HG02981 (cell line): Measurements from ENCODE around the gene PGM1.
"Not testable (repeated sequence)": the region's sequence is repeated elsewhere in the genome, so short reads cannot be mapped to it uniquely, and the experiment has no call there.

Source experiments
- ATAC-seq: cut with Tn5 transposase; IDR thresholded peaks from one replicate; pipeline ENCODE4 v1.9.1; 2021; ENCODE audit warnings: mild to moderate bottlenecking, moderate library complexity; ENCODE audit not compliant: unreplicated experiment

Gene PGM1

DNA sequence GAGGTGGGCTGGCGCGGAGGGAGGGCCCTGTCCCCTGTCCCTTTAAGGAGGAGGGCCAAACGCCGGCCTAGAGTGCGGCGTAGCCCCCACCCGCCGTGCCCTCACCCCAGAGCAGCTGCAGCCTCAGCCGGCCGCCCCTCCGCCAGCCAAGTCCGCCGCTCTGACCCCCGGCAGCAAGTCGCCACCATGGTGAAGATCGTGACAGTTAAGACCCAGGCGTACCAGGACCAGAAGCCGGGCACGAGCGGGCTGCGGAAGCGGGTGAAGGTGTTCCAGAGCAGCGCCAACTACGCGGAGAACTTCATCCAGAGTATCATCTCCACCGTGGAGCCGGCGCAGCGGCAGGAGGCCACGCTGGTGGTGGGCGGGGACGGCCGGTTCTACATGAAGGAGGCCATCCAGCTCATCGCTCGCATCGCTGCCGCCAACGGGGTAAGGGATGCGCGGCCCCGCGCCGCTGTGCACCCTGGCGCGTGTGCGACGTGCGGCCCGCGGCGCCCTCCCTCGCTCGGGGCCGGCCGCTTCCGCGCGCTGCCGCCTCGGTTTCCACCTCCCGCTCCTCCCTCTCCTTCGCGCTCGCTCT is at the start of gene PGM1:
PGM1 (plus strand) TSS at position 109 of the 583 bp plus-strand sequence; CDS start at position 187, 78 bp downstream.
- peak; percentile 80 for ATAC-seq

DNA sequence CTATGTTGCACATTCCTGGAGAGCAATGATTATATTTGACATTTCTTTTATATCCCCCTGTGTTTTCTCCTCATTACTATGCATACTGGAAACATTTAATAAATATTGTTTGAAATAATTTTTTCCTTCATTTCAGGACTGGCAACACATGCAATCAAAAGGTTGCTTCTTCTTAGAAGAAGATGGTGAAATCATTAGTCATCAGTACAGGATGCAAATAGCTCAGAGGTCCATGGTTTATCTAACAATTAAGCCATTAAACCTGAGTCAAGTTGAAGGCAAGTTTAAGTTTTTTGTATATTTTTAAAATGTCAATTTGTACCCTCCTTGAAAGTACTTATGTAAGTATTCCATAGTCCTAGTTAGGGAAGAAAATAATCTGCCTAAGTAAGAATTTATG is 47.4 kb upstream of the PGM1 start:
- no peak for ATAC-seq

DNA sequence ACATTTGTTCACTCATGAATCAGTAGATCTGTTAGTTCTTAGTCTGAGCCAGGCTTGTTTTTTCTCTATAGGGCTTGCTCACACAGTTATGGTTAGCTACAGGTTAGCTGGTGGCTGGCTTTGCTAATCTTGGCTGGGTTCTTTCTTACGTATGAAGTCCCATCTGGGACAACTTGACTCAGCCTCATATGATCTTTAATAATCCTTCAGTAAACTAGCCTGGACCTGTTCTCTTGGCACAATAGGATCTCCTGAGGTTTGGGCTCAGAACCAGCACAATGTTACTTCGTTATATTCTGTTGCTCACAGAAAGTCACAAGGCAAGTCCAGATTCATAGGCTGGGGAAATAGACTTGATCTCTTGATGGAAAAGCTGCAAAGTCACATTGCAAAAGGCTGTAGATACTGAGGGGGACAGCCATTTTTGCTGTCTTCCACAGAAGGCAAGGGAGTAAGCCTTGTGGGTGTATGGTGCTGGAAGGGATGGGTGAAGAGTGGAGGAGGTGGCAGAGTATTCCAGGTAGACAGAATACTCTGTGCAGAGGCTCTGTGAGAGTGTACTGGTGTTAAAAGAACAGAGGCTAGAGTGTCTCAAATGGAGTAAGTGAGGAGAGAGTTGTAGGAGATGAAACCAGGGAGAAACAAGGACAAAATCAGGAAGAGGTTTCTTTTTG is 45.5 kb upstream of the PGM1 start:
- no peak for ATAC-seq

DNA sequence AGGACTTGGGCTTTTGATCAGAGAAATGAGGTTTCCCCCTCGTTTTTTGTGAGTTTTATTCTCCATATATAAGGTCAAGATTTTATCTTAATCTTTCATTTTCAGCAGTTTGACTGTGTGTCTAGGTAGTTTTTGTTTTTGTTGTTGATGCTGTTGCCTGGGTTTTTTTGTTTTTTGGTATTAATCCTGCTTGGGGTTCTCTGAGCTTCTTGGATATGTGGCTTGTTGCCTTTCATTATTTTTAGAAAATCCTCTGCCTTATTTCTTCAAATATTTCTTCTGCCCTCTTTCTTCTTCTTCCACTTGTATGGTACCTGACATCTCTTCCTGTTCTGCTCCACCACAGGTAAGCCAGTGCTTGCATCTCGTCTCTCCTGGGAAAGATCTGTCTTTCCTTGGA is 44.9 kb upstream of the PGM1 start:
- no peak for ATAC-seq

GRCh38 chr1:63548877-63549276 is 44.3 kb upstream of the PGM1 start:
- no peak for ATAC-seq

- ATAC-seq: no peak
Observed at GRCh38 chr1:63555480-63555879, 37.7 kb upstream of the PGM1 start.

DNA sequence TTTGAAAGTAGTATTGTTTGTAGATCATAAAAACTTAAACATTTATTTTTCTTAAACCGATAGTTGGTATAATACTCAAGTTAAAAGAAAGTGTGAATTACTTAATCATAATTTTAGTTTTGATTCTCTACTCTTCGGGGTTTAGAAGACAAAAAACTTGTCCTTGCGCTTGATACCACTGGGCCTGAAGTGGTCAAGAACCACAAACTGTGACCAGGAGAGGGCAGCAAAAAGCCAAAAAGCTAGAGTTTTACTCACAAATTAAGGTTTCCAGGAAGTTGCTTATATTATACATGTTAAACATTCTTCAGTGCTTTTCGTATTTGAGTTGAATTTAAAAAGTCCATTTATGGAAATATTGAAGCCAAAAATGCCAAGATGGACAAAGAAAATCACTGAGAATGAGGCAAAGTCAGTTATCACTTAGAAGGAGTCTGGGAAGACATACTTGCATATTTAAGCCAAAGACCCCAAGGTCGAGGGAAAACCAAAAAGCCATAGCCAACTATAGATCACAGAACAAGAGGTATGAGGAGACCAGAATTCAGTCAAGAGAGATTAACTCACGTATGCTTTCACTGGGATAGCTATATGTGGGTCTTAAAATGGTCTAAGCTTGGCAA is 35.7 kb upstream of the PGM1 start:
- no peak for ATAC-seq

DNA sequence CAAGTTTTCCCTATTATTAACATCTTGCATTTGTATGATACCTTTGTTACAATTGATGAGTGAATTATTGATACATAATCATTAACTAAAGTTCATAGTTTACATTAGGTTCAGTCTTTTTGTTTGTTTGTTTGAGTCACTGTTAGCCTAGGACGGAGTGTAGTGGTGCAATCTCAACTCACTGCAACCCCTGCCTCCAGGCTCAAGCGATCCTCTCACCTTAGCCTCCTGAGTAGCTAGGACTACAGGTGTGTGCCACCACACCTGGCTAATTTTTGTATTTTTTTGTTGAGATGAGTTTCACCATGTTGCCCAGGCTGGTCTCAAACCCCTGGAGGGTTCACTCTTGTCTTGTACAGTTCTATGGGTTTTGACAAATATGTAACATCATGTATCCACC is 33.9 kb upstream of the PGM1 start:
- ATAC-seq: no peak

DNA sequence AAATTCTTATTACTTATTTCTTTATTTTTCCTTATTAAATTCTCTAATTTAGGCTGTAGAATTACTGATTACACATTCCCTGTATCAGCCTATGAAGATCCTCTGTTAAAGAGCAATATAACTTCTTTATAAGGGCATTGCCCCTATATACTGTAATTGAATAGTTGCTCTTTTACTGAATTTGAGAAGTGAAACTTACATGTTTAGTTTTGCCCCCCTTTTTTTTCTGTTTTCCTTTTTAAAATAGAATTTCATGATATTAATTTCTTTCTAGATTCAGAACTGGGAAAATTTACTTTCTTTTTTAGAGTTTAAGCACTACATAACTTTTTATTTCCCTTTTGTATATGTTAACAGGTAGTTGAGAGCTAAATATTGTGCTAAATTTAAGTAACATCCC is 29.5 kb upstream of the PGM1 start:
- no peak for ATAC-seq

DNA sequence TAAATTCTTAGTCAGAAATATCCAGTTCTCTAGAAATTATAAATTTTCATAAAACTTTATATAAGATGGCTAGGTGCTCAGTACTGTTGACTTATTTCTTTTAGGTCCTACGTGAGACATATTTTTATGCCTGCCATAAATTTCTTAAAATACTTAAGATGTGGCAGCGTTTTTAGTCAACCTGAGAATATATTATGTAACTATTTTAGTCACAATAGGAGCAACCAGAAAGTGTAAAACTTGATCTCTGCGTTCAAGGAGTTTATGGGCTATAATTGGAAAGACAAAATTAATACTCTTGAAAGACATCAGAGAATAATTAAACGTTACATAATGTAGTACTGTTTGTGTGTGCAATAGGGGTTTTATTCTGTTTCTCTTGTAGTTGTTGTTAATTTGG is 24.1 kb upstream of the PGM1 start:
- no peak for ATAC-seq

GRCh38 chr1:63569640-63570316 is 23.4 kb upstream of the PGM1 start:
- ATAC-seq: no peak

DNA sequence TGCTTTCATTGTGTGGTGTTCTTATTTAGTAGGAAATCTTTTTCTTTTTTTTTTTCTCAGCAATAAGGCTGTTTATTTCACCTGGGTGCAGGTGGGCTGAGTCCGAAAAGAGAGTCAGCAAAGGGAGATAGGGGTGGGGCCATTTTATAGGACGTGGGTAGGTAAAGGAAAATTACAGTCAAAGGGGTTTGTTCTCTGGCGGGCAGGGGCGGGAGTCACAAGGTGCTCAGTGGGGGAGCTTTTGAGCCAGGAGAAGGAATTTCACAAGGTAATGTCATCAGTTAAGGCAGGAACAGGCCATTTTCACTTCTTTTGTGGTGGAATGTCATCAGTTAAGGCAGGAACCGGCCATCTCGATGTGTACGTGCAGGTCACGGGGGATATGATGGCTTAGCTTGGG is 20.5 kb upstream of the PGM1 start:
- not testable (repeated sequence) for ATAC-seq

- ATAC-seq: not testable (repeated sequence)
Observed at GRCh38 chr1:63574203-63574796, 18.9 kb upstream of the PGM1 start.

DNA sequence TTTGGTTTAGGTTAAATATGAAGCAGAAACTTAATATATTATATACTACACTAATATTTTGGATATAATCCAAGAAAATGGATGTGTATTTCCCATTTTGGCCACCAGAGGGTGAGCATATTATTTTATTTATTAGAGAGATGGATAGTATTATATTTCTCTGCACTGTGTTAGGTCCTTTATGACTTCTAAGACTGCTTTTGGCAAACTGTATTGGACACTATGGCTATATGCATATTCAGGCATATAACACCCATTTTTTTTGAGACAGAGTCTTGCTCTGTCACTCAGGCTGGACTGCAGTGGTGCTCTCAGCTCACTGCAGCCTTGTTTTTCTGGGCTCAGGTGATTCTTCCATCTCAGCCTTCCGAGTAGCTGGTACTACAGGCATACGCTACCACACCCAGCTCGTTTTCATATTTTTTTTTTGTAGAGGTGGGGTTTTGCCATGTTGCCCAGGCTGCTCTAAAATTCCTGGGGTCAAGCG is 17.8 kb upstream of the PGM1 start:
- no peak for ATAC-seq

DNA sequence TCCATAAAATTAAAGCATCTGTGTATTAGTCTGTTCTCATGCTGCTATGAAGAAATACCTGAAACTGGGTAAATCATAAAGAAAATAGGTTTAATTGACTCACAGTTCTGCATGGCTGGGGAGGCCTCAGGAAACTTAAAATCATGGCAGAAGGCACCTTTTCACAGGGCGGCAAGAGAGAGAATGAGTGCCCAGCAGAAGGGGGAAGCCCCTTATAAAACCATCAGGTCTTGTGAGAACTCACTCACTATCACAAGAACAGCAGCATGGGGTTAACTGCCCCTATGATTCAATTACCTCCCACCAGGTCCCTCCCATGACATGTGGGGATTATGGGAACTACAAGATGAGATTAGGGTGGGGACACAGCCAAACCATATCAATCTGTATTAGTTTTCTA is 6.9 kb upstream of the PGM1 start:
- not testable (repeated sequence) for ATAC-seq

DNA sequence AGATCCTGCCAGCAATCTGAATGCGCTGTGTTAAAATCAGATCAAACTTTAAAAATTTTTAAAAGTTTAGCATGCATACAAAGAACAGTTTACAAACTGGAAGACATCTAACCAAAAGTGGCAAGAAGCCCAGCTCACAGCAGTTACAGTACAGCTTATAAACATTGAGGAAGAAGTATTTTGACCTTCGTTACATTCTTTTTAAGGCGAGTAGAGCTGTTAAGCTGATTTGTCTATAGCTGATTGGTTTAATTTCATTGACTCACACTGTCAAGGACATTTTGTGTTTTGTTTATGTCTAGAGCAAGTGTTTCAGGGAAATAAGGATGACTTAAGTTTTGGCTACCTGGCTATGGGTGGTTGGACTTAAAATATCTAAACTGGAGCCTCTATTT is 3.0 kb upstream of the PGM1 start:
- ATAC-seq: no peak

DNA sequence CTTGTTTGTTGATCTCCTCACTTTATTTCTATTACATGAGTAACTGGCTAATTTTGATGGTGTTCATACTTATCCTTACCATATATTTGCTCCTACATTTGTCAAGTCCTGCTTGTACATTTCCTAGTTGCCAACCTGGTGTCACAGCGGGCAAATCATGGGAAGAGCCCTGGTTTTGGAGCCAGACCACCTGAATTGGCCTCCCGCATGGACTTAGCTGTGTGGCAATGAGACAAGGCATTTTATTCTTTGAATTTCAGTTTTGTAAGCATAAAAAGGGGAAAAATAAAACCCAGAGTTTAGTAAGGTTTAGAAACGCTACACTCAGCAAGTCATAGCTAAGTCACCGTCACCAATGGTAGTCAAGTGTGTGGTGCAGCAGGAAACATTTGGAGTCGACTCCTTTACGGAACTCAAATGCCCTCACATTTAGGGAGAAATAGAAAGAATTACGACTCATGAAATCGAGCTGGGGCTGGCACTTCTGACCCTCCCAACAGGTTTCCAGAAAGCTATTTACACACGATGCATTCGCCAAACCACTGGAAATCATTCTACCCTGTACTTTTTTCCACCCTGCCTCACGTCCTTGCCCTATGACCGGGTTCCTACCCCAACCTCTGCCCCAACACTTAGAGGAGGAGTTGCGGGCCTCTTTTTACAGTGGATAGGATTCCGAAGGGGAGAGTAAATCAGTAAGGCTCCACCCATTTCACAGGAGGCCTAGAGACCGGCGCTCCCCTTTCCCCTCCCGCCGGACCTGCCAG is 492 bp upstream of the PGM1 start:
- no peak for ATAC-seq

DNA sequence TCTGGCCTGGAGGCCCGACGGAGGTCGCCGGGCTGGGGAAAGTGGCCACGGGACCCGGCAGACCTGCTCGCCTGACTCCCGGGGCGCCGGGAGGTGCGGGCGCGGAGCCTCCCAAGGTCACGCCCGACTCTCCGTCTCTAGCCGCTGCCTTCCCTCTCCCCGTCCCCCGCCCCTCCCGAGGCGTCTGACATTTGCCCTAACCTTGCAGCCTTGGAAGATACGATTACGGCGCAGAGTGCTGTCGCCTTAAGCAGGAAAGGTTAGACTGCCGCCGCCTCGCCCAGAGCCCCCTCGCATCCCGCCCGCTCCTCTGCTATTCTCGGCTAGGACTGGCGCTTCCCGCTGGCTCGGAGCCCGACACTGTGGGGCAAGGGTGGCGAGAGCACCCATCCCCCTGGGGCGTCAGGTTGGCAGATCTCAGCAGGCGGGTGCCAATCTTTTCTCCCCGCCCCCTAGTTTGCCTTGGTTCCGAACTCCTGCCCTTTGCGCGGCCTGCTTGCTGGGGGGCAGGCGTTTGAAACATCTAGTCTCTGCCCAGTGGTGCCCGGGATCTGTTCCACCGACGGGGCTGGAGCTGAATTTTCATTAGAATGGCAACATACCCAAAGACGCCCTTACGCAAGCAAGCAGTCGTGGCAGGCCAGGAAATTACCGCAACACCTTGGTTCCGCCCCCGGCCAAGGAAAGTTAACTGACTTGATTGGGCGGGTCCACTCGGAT is 835 bp downstream of the PGM1 start:
- ATAC-seq: peak; percentile 49

GRCh38 chr1:63595435-63595834 is 2.2 kb downstream of the PGM1 start:
- ATAC-seq: no peak

DNA sequence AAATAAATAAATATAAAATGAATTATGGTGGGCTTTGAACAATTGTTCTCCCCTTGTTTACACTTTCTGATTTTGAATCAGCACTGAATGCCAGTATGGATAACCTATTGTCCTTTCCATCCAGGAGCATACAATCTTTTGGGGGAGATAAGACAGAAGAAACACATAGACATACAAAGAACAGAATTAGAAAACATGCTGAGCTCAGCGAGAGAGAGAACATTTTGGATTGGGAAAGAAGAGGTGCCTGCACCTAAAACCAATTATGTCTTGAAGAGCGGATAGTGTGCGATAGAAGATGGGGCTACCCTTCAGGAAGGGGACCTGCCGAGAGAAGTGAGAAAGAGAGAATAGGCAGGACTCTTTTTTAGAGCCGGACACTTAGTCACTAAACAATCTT is 6.6 kb downstream of the PGM1 start:
- ATAC-seq: no peak
